HUES48 (cell line): ENCODE data around the gene CHST14.

Experiments
- H3K27ac ChIP-seq: one replicate; pipeline ENCODE4 v1.7.0; 2013; ENCODE audit warnings: low read depth, low read length, inconsistent platforms
- H3K27me3 ChIP-seq: 2 replicates; pipeline ENCODE4 v1.6.1; 2013; ENCODE audit warnings: mild to moderate bottlenecking, low read length; ENCODE audit not compliant: control insufficient read depth, insufficient read depth
- H3K36me3 ChIP-seq: 2 replicates; pipeline ENCODE4 v1.6.1; 2013; ENCODE audit warnings: low read length; ENCODE audit not compliant: control insufficient read depth, insufficient read depth
- H3K4me1 ChIP-seq: 2 replicates; pipeline ENCODE4 v1.6.1; 2013; ENCODE audit warnings: mild to moderate bottlenecking, low read length; ENCODE audit not compliant: control insufficient read depth, insufficient read depth
- H3K4me3 ChIP-seq: 2 replicates; pipeline ENCODE4 v1.5.1; 2013; ENCODE audit warnings: mild to moderate bottlenecking, low read depth, low read length
- H3K9ac ChIP-seq: 2 replicates; pipeline ENCODE4 v1.6.1; 2013; ENCODE audit warnings: mild to moderate bottlenecking, low read depth, low read length, moderate library complexity
- H3K9me3 ChIP-seq: 2 replicates; pipeline ENCODE4 v1.6.1; 2013; ENCODE audit warnings: low read length; ENCODE audit not compliant: control insufficient read depth, insufficient read depth

The CHST14 gene

GRCh38 chr15:40465939-40466338 is 4.8 kb upstream of the CHST14 start:
- H3K4me1 ChIP-seq = peaks cover 6% of the 10 kb centered on the region; the same call in 1 of the 2 replicates
- no peak overlapping the region for H3K27ac ChIP-seq
- no peak overlapping the region for H3K4me3 ChIP-seq
- no peaks in the 10 kb centered on the region for H3K9me3 ChIP-seq
- H3K9ac ChIP-seq = no peak overlapping the region
- no peaks in the 10 kb centered on the region for H3K27me3 ChIP-seq
- peaks cover 73% of the 10 kb centered on the region for H3K36me3 ChIP-seq

DNA sequence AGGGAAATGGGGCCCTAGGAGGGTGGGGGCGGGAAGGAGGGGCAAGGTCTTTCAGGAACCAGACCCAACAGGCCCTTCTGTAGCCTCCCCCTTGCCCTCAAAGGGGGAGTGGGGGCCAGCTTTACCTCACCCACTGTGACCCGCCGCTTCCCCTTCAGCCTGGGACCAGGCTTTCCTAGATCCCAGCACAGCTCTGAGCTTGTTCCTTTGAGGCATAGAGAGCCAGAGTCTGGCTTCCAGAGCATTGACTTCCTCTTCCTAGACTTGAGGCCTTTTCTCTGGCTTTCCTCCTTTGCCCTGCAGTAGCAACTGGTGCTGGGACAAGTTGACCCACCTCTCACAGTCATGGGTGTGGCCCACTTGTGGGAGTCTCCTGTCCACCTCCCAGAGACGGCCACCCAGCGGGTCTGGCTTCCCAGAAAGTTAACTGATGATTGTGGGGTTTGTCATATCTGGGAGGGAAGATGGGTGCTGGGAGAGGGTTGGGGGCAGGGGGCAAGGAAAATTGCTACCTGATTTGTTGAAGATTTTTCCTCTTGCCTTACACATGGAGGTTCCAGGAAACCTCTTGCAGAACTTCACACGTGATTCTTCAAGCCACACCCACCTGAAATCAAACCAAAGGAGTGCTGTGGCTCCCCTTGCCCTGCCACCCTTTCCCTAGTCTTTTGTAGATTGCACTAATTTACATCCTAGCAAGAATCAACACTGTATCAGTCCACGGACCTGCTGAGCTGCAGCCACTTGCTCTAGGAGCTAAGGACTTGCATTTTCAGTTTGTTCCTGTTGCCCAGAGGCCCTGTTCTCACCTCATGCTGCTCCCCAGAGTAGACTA is 4.1 kb upstream of the CHST14 start:
- H3K9me3 ChIP-seq = no peaks in the 10 kb centered on the region
- H3K36me3 ChIP-seq = peaks cover 67% of the 10 kb centered on the region
- no peak overlapping the region for H3K27ac ChIP-seq
- H3K9ac ChIP-seq = no peak overlapping the region
- H3K27me3 ChIP-seq = no peaks in the 10 kb centered on the region
- H3K4me1 ChIP-seq = peaks cover 6% of the 10 kb centered on the region; the same call in 1 of the 2 replicates
- no peak overlapping the region for H3K4me3 ChIP-seq

DNA sequence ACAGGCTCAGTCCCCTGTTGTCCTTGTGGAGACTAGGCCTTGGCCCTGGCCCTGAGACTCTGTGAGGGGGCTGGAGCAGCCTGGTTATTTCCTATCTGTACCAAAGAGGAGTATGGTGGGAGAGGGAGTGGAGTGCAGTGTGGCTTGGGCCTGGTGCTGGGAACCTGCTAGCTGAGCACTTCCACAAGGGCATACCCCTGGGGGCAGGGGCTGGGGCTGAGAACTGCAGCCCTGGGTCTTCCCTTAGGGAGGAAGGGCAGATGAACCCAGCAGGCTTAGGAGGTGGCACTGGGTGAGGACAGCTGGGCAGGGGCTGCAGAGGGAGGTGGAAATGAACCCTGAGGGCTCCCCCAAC is 3.5 kb upstream of the CHST14 start:
- Histone ChIP-seq H3K36me3 (peaks cover 61% of the 10 kb centered on the region), H3K4me1 (peaks cover 11% of the 10 kb centered on the region; the same call in 1 of the 2 replicates), H3K27me3 (no peaks in the 10 kb centered on the region), H3K27ac (no peak overlapping the region), H3K9me3 (no peaks in the 10 kb centered on the region), H3K9ac (no peak overlapping the region), H3K4me3 (no peak overlapping the region)

DNA sequence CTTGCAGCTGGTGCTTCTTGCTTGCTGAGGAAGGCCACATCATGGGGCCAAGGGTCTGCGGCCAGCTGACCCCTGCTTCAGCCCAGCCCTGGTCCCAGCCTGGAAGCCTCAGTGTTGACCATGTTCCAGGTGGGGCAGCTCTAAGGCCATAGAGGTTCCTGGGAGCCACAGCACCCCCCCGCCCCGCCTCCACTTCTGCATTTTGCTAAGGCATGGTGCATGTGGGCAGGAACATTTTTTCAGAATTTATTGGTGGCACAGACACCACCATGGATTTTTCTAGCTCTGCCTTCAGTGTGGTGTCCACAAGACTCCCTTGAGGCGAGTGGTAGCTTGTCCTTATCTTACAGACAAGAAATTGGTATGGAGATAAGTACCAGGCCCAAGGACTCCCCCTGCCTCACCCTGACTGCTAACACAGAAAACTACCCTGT is 1.9 kb upstream of the CHST14 start:
- Histone ChIP-seq H3K36me3 (peaks cover 45% of the 10 kb centered on the region), H3K27ac (no peak overlapping the region), H3K4me1 (peaks cover 11% of the 10 kb centered on the region; the same call in 1 of the 2 replicates), H3K9me3 (no peaks in the 10 kb centered on the region), H3K9ac (no peak overlapping the region), H3K4me3 (no peak overlapping the region), H3K27me3 (no peaks in the 10 kb centered on the region)

DNA sequence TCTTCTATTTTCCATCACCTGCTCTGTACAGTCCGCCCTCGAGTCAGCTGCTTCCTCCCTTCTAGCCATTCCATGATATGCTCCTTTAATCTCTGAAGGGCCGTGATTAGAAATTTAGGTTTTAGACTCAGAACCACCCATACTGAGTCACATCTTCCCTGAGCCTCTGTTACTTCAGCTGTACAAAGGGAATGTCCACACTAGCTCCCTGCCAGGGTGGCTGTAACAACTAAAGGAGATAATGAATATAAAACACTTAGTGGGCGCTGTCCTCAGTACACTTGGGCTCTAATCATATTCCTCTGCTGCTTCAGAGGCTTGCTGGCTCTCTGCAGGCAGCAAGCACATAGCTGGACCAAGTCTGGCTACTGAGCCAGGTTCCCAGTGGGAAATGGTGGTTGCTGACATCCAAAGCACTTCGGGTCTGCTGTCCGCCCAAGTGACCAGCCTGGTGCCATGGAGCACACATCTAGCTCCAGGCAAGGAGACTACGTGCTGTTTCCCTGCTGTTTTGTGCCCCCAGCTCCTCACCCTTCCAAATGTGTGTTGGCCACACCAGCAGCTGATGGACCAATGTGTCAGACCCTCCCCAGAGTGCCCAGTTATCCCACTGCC is 901 bp upstream of the CHST14 start:
- peaks cover 35% of the 10 kb centered on the region for H3K36me3 ChIP-seq
- H3K4me1 ChIP-seq = peaks cover 11% of the 10 kb centered on the region; the same call in 1 of the 2 replicates
- H3K27me3 ChIP-seq = no peaks in the 10 kb centered on the region
- H3K27ac ChIP-seq = peak overlapping the region; percentile 83
- H3K9ac ChIP-seq = no peak overlapping the region
- H3K9me3 ChIP-seq = no peaks in the 10 kb centered on the region
- peak overlapping the region; percentile 60 for H3K4me3 ChIP-seq

DNA sequence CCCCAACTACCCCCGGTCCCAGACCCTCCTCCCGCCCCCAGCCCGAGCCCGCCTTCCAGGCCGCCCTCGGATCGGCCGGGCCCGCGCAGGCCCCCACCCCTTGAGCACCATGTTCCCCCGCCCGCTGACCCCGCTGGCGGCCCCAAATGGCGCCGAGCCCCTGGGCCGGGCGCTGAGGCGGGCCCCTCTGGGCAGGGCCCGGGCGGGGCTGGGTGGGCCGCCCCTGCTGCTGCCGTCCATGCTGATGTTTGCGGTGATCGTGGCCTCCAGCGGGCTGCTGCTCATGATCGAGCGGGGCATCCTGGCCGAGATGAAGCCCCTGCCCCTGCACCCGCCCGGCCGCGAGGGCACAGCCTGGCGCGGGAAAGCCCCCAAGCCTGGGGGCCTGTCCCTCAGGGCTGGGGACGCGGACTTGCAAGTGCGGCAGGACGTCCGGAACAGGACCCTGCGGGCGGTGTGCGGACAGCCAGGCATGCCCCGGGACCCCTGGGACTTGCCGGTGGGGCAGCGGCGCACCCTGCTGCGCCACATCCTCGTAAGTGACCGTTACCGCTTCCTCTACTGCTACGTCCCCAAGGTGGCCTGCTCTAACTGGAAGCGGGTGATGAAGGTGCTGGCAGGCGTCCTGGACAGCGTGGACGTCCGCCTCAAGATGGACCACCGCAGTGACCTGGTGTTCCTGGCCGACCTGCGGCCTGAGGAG is 472 bp downstream of the CHST14 start:
- Histone ChIP-seq H3K27ac (peak overlapping the region; percentile 39), H3K9ac (peak overlapping the region; percentile 71; the same call in 1 of the 2 replicates), H3K4me3 (peak overlapping the region; percentile 68), H3K27me3 (no peaks in the 10 kb centered on the region), H3K9me3 (no peaks in the 10 kb centered on the region), H3K4me1 (peaks cover 11% of the 10 kb centered on the region; the same call in 1 of the 2 replicates), H3K36me3 (peaks cover 22% of the 10 kb centered on the region)

- peak overlapping the region; percentile 39 for H3K27ac ChIP-seq
- peaks cover 11% of the 10 kb centered on the region; the same call in 1 of the 2 replicates for H3K4me1 ChIP-seq
These were observed 995 bp downstream of the CHST14 start for GRCh38 chr15:40471808-40472150.

DNA sequence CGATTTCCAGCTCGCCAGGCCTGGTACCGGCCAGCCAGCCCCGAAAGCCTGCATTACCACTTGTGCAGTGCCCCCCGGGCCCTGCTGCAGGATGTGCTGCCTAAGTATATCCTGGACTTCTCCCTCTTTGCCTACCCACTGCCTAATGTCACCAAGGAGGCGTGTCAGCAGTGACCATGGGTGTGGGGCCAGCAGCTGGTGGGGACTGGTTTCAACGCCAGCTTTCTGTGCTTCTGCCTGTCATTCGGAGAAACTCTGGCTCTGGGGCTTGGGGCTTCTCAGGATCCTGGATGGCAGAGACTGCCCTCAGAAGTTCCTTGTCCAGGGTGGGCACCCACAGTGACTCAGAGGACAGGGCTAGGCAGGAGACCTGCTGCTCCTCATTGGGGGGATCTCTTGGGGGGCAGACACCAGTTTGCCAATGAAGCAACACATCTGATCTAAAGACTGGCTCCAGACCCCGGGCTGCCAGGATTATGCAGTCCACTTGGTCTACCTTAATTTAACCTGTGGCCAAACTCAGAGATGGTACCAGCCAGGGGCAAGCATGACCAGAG is 1.5 kb downstream of the CHST14 start:
- Histone ChIP-seq H3K36me3 (peaks cover 12% of the 10 kb centered on the region), H3K27ac (no peak overlapping the region), H3K4me3 (peak overlapping the region; percentile 68), H3K9me3 (no peaks in the 10 kb centered on the region), H3K27me3 (no peaks in the 10 kb centered on the region), H3K4me1 (peaks cover 11% of the 10 kb centered on the region; the same call in 1 of the 2 replicates), H3K9ac (no peak overlapping the region)

More at GRCh38 chr15:40471808-40472150, 995 bp downstream of the CHST14 start:
- Histone ChIP-seq H3K9me3 (no peaks in the 10 kb centered on the region), H3K27me3 (no peaks in the 10 kb centered on the region), H3K4me3 (peak overlapping the region; percentile 68), H3K9ac (peak overlapping the region; percentile 71; the same call in 1 of the 2 replicates), H3K36me3 (peaks cover 17% of the 10 kb centered on the region)

DNA sequence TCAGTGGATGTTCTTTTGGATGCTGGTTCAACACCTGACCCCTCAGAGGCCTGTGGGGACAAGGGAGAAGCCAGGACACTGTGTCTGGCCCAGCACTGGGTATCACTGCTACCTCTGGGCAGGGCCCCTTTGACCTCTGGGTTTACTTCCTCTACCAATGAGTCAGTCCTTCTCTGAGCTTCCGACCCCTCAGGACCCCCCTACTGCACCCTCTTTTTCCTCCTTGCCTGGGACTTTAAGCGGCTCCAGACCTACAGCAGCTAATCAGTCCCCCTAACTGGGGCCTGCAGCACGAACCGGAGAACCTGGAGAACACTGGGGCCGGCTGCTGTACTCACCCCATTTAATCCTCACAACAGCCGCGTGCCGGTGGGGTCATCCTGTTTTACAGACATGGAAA is 3.8 kb downstream of the CHST14 start:
- Histone ChIP-seq H3K36me3 (no peaks in the 10 kb centered on the region), H3K4me3 (no peak overlapping the region), H3K27ac (no peak overlapping the region), H3K9ac (no peak overlapping the region), H3K9me3 (no peaks in the 10 kb centered on the region), H3K27me3 (no peaks in the 10 kb centered on the region; the same call in 1 of the 2 replicates), H3K4me1 (peaks cover 18% of the 10 kb centered on the region)

DNA sequence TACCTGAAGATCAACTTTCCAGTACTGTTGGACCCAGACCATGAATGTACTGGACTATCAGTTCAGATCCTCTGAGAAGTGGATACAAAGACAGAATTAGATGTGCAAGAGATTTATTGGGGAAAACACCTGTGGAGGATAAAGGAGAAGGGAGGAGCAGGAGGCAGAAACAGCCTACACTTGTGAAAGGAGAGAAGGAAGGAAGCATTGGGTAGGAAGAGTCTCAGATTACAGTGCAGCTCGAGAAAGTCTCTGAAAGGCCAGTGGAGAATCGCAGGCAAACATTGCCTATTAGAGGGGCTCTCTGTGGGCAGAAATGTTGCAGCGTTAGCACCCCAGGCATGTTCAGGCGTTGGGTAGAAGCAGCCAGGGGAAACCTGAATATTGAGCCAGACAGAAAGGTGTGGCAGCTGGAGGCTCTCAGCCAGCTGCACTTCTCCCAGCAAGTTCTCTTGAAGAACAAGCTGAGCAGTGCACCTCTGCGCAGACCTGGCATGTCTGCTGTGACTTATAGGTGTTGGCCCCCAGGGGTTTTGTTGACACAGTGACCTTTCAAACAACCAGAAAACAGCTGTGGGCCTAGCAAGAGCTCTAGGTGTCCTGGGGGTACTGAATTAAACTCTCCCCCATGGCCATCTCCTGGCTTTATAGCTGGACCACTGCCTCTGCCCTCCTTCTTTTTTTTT is 7.0 kb downstream of the CHST14 start:
- Histone ChIP-seq H3K27ac (no peak overlapping the region), H3K9ac (no peak overlapping the region), H3K27me3 (no peaks in the 10 kb centered on the region; the same call in 1 of the 2 replicates), H3K4me1 (peaks cover 7% of the 10 kb centered on the region), H3K4me3 (no peak overlapping the region), H3K36me3 (no peaks in the 10 kb centered on the region), H3K9me3 (no peaks in the 10 kb centered on the region)
